Fibroblast of lung (primary cell): ENCODE measurements around the gene CASTOR2. TPM values are rescaled to one million over a fixed set of nuclear protein-coding genes. Genes with fewer than 3 reads are reported as not detected.
A peak's percentile ranks its signal among the peaks of the same experiment; 100 is the strongest.
"Not testable (repeated sequence)": the region's sequence is repeated elsewhere in the genome, so short reads cannot be mapped to it uniquely, and the experiment has no call there.

ENCODE experiments used
- DNase-seq, 2 donors: peaks; one replicate each; pipeline versions ENCODE4 v3.0.0 to v3.0.0-alpha.2; 2010; ENCODE audit warnings: low read depth in 2 of 2
- H2AFZ ChIP-seq: 2 replicates; pipeline ENCODE4 v1.5.1; 2012; ENCODE audit warnings: low read length, control low read depth, inconsistent platforms
- H3K27ac ChIP-seq: 2 replicates; pipeline ENCODE4 v1.5.1; 2011; ENCODE audit warnings: low read length, control low read depth; ENCODE audit not compliant: insufficient read depth
- H3K27me3 ChIP-seq: 2 replicates; pipeline ENCODE4 v1.5.1; 2011; ENCODE audit warnings: mild to moderate bottlenecking, low read length; ENCODE audit not compliant: control insufficient read depth, insufficient read depth
- H3K36me3 ChIP-seq: 2 replicates; pipeline ENCODE4 v1.5.1; 2011; ENCODE audit warnings: low read length; ENCODE audit not compliant: control insufficient read depth, insufficient read depth
- H3K4me1 ChIP-seq: 2 replicates; pipeline ENCODE4 v1.5.1; 2011; ENCODE audit warnings: low read length; ENCODE audit not compliant: control insufficient read depth, insufficient read depth; ENCODE audit errors: extremely low read depth
- H3K4me2 ChIP-seq: 2 replicates; pipeline ENCODE4 v1.5.1; 2011; ENCODE audit warnings: low read length, control low read depth; ENCODE audit not compliant: insufficient read depth; ENCODE audit errors: extremely low read depth
- H3K4me3 ChIP-seq, 4 experiments: fragments of 200-600 bp in 1 of 4; sonication (generic) in 1 of 4; replicated peaks in 1 of 4; 2 replicates each; pipeline ENCODE4 v1.5.1; 2011 to 2016; ENCODE audit warnings: low read length in 4 of 4, low read depth in 3 of 4, mild to moderate bottlenecking in 3 of 4, control low read depth in 2 of 4, inconsistent platforms in 1 of 4, mixed read lengths in 1 of 4; ENCODE audit not compliant: insufficient read depth in 1 of 4; ENCODE audit errors: control extremely low read depth in 1 of 4
- H3K79me2 ChIP-seq: 2 replicates; pipeline ENCODE4 v1.5.1; 2012; ENCODE audit warnings: mild to moderate bottlenecking, low read length, inconsistent platforms; ENCODE audit not compliant: control insufficient read depth, insufficient read depth
- H3K9ac ChIP-seq: 2 replicates; pipeline ENCODE4 v1.5.1; 2011; ENCODE audit warnings: mild to moderate bottlenecking, low read length, control low read depth; ENCODE audit not compliant: insufficient read depth
- H3K9me3 ChIP-seq: 2 replicates; pipeline ENCODE4 v1.5.1; 2012; ENCODE audit warnings: low read depth, low read length; ENCODE audit not compliant: control insufficient read depth, insufficient read depth
- H4K20me1 ChIP-seq: 2 replicates; pipeline ENCODE4 v1.5.1; 2011; ENCODE audit warnings: low read length; ENCODE audit not compliant: control insufficient read depth, insufficient read depth; ENCODE audit errors: extremely low read depth
- polyA plus RNA-seq, 2 donors: library from polyadenylated mRNA; depleted of rRNA in 1 of 2; stranded (reverse) in 1 of 2; unstranded in 1 of 2; fragments of >200 nt; gene quantifications; 2 replicates each; pipeline ENCODE4 v1.2.1, GENCODE V29; 2011 to 2012; ENCODE audit warnings: missing spikeins in 1 of 2
- total RNA-seq: library from RNA; depleted of rRNA; stranded (reverse); fragments of >200 nt; gene quantifications from 2 replicates; pipeline ENCODE4 v1.2.1, GENCODE V29; 2014

Gene CASTOR2
- total and polyA plus RNA-seq, 2 donors (not counting 1 experiment from before 2014, with no cell fraction given): 9.0 to 10.9 TPM

GRCh38 chr7:74966208-74966854 lies 1.8 kb downstream of the CASTOR2 start:
- H3K27ac ChIP-seq, H3K36me3 ChIP-seq, H3K9me3 ChIP-seq, DNase-seq, H3K79me2 ChIP-seq, H3K9ac ChIP-seq, H3K4me3 ChIP-seq, H2AFZ ChIP-seq, H3K4me2 ChIP-seq, H4K20me1 ChIP-seq, H3K4me1 ChIP-seq, H3K27me3 ChIP-seq: not testable (repeated sequence)

DNA sequence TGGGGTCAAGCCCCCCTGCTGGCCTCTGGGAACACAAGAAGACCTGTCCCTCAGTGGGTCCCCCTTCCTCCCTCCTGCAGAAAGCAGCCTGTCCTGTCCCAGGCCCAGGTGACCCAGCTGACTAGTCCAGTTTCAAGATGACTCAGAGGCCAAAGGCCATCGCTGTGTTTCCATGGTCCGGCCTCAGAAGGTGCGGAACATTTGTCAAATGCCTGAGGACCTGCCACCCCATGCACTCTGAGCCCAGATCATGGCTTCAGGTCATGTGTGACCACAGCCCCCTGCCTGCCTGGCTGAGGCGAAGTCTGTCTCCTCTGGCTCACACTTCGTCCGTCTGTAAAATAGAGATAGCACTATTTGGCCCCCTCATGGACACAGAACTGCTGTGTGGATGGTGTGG lies 2.4 kb downstream of the CASTOR2 start:
- not testable (repeated sequence) for H3K9ac ChIP-seq, H3K36me3 ChIP-seq, H3K4me3 ChIP-seq, H3K9me3 ChIP-seq, H3K79me2 ChIP-seq, H3K27ac ChIP-seq, H4K20me1 ChIP-seq, H3K4me1 ChIP-seq, H3K4me2 ChIP-seq, H3K27me3 ChIP-seq, H2AFZ ChIP-seq, DNase-seq

GRCh38 chr7:74971431-74971830 lies 6.9 kb downstream of the CASTOR2 start:
- H3K9ac ChIP-seq, H3K4me1 ChIP-seq, H3K4me2 ChIP-seq, H3K9me3 ChIP-seq, DNase-seq, H4K20me1 ChIP-seq, H3K27me3 ChIP-seq, H2AFZ ChIP-seq, H3K27ac ChIP-seq, H3K4me3 ChIP-seq, H3K79me2 ChIP-seq, H3K36me3 ChIP-seq: not testable (repeated sequence)

DNA sequence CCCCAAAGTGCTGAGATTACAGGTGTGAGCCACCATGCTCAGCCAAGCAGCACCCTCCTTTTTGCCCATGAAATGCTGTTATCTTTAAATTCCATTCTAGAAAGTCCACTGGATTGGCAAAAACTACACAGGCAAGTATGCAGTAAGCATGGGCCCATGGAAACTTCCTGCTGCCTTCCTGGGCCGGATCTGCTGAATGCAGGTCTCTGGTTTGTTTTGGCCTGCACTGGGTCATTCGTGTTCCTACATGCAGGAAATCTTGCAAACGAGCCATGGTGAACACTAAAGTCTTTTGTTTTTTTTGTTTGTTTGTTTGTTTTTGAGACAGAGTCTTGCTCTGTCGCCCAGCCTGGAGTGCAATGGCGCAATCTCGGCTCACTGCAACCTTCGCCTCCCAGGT lies 7.9 kb downstream of the CASTOR2 start:
- H4K20me1 ChIP-seq, H3K9me3 ChIP-seq, H2AFZ ChIP-seq, H3K27me3 ChIP-seq, DNase-seq, H3K36me3 ChIP-seq, H3K79me2 ChIP-seq, H3K4me2 ChIP-seq, H3K4me1 ChIP-seq, H3K27ac ChIP-seq, H3K9ac ChIP-seq, H3K4me3 ChIP-seq: not testable (repeated sequence)

- H3K27ac ChIP-seq, H3K27me3 ChIP-seq, H2AFZ ChIP-seq, H3K4me2 ChIP-seq, DNase-seq, H3K79me2 ChIP-seq, H4K20me1 ChIP-seq, H3K4me3 ChIP-seq, H3K9ac ChIP-seq, H3K4me1 ChIP-seq, H3K36me3 ChIP-seq, H3K9me3 ChIP-seq: not testable (repeated sequence)
Measured at GRCh38 chr7:74975959-74976358, 11.5 kb downstream of the CASTOR2 start.

DNA sequence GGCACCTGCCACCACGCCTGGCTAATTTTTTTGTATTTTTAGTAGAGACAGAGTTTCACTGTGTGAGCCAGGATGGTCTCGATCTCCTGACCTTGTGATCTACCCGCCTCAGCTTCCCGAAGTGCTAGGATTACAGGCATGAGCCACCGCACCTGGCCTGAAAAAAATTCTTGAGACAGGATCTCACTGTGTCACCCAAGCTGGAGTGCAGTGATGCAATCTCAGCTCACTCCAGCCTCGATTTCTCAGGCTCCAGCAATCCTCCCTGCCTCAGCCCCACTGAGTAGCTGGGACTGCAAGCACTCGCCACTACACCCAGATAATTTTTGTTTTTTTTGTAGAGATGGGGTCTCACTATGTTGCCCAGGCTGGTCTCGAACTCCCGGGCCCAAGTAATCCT lies 13.0 kb downstream of the CASTOR2 start:
- not testable (repeated sequence) for H3K79me2 ChIP-seq, H3K4me2 ChIP-seq, DNase-seq, H3K4me3 ChIP-seq, H3K4me1 ChIP-seq, H3K27ac ChIP-seq, H3K9ac ChIP-seq, H2AFZ ChIP-seq, H3K9me3 ChIP-seq, H3K36me3 ChIP-seq, H4K20me1 ChIP-seq, H3K27me3 ChIP-seq

GRCh38 chr7:74988436-74988835 lies 23.9 kb downstream of the CASTOR2 start:
- not testable (repeated sequence) for H3K4me3 ChIP-seq, H3K27me3 ChIP-seq, H3K27ac ChIP-seq, H3K36me3 ChIP-seq, H3K79me2 ChIP-seq, H4K20me1 ChIP-seq, H3K9ac ChIP-seq, H3K4me1 ChIP-seq, H3K9me3 ChIP-seq, H2AFZ ChIP-seq, H3K4me2 ChIP-seq
- DNase-seq: peak; percentile 35 to 80
